Sigmoid colon (tissue), 3 donors: ENCODE measurements around the gene ABCC1.

Experiments
- POLR2A ChIP-seq, 2 donors: fragments of 450-650 bp; IDR thresholded peaks; one replicate each; pipeline ENCODE4 v1.6.1; 2016; ENCODE audit warnings: antibody characterized with exemption in 2 of 2, mild to moderate bottlenecking in 2 of 2, moderate library complexity in 2 of 2
- TF ChIP-seq, protein P1 (sequence below), 4 experiments: fragments of 450-650 bp in 3 of 4; fragments of 200-600 bp in 1 of 4; IDR thresholded peaks; one replicate each; pipeline ENCODE4 v1.5.1; 2016 to 2019; ENCODE audit warnings: antibody characterized with exemption in 4 of 4, mild to moderate bottlenecking in 3 of 4, moderate library complexity in 2 of 4

DNA sequence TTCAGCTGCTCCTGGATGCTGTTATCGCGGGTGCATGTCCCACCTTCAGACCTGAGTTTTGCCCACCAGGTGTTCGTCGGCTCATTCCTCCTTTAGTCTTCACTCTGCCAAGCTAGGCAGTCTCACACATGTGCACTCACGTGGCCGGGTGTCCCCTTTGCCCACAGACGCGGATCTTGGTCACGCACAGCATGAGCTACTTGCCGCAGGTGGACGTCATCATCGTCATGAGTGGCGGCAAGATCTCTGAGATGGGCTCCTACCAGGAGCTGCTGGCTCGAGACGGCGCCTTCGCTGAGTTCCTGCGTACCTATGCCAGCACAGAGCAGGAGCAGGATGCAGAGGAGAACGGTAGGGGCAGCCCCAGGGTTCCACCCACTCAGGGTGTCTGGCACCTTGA lies 140.8 kb downstream of the ABCC1 start:
- TF ChIP-seq, protein P1, sequence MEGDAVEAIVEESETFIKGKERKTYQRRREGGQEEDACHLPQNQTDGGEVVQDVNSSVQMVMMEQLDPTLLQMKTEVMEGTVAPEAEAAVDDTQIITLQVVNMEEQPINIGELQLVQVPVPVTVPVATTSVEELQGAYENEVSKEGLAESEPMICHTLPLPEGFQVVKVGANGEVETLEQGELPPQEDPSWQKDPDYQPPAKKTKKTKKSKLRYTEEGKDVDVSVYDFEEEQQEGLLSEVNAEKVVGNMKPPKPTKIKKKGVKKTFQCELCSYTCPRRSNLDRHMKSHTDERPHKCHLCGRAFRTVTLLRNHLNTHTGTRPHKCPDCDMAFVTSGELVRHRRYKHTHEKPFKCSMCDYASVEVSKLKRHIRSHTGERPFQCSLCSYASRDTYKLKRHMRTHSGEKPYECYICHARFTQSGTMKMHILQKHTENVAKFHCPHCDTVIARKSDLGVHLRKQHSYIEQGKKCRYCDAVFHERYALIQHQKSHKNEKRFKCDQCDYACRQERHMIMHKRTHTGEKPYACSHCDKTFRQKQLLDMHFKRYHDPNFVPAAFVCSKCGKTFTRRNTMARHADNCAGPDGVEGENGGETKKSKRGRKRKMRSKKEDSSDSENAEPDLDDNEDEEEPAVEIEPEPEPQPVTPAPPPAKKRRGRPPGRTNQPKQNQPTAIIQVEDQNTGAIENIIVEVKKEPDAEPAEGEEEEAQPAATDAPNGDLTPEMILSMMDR (IDR thresholded peaks at IDR 0.05): no peak
- no peak for TF ChIP-seq POLR2A (IDR thresholded peaks at IDR 0.05)
